HepG2 (cell line): Measurements from ENCODE around the gene LRP10. TPM values are rescaled to one million over a fixed set of nuclear protein-coding genes. Genes with fewer than 3 reads are reported as not detected.

ENCODE experiments used
- ATAC-seq: fragments of 200-7000 bp; cut with Tn5 transposase; 3 replicates; pipeline ENCODE4 v1.9.1; 2020; ENCODE audit warnings: mild to moderate bottlenecking, moderate library complexity
- BruUV-seq: library from RNA; stranded (reverse); fragments of 400-500 nt; replicated peaks from 2 replicates; lab custom pipeline; 2021; lab: Mats Ljungman, UMichigan
- CTCF ChIA-PET: fragments of 300-600 bp; formaldehyde crosslinking; extraction: SDS; loops from one replicate; lab custom pipeline; 2021; ENCODE audit warnings: low total read pairs, inconsistent platforms, low intra/inter-chr PET ratio; lab: Yijun Ruan, JAX
- POLR2A ChIA-PET: fragments of 350-600 bp; sonication (Branson Sonifier 250); formaldehyde crosslinking; loops from one replicate; lab custom pipeline; 2020; ENCODE audit warnings: antibody characterized with exemption, inconsistent platforms; lab: Yijun Ruan, JAX
- DNase-seq: peaks from one replicate; pipeline ENCODE4 v3.0.0-alpha.2; 2015; ENCODE audit warnings: low spot score
- FAIRE-seq: peaks from 3 replicates; lab custom pipeline; 2011; peaks lifted over from hg19 to GRCh38; lab: Jason Lieb, UNC
- H2AFZ ChIP-seq: one replicate; pipeline ENCODE4 v1.6.1; 2011; ENCODE audit warnings: low read length, inconsistent platforms
- H3K27ac ChIP-seq: fragments of 300-600 bp; 3 replicates; pipeline ENCODE4 v1.8.0; 2011; ENCODE audit warnings: mixed run types, mild to moderate bottlenecking, mixed read lengths, low read length, inconsistent platforms; ENCODE audit not compliant: insufficient read depth; ENCODE audit errors: extremely low read length
- H3K27me3 ChIP-seq, 2 experiments: fragments of 200-600 bp in 1 of 2; 2 replicates in 1 of 2; 3 replicates in 1 of 2; pipeline versions ENCODE4 v1.6.0 to v1.8.0; 2011; ENCODE audit warnings: low read length in 2 of 2, mild to moderate bottlenecking in 2 of 2, moderate library complexity in 2 of 2, inconsistent platforms in 1 of 2; ENCODE audit not compliant: insufficient read depth in 2 of 2, control insufficient read depth in 1 of 2
- H3K36me3 ChIP-seq, 2 experiments: fragments of 200-600 bp in 1 of 2; replicated peaks in 1 of 2; 2 replicates in 1 of 2; 3 replicates in 1 of 2; pipeline versions ENCODE4 v1.5.1 to v1.8.0; 2011; ENCODE audit warnings: low read length in 2 of 2, inconsistent platforms in 1 of 2; ENCODE audit not compliant: insufficient read depth in 2 of 2, control insufficient read depth in 1 of 2
- H3K4me1 ChIP-seq: 2 replicates; pipeline ENCODE4 v1.5.1; 2012; ENCODE audit warnings: low read length, inconsistent platforms; ENCODE audit not compliant: insufficient read depth
- H3K4me2 ChIP-seq: 2 replicates; pipeline ENCODE4 v1.6.0; 2011; ENCODE audit warnings: low read depth, low read length, inconsistent platforms
- H3K4me3 ChIP-seq, 3 experiments: fragments of 200-600 bp in 1 of 3; sonication (generic), shearing (Covaris generic) in 1 of 3; replicated peaks in 1 of 3; 2 replicates each; pipeline ENCODE4 v1.5.1; 2011 to 2016; ENCODE audit warnings: low read length in 3 of 3, inconsistent platforms in 2 of 3, low read depth in 2 of 3, mild to moderate bottlenecking in 2 of 3, control low read depth in 1 of 3, mixed read lengths in 1 of 3; ENCODE audit not compliant: insufficient read depth in 1 of 3
- H3K79me2 ChIP-seq: one replicate; pipeline ENCODE4 v1.6.1; 2011; ENCODE audit warnings: low read length, inconsistent platforms; ENCODE audit not compliant: insufficient read depth
- H3K9ac ChIP-seq: 2 replicates; pipeline ENCODE4 v1.6.0; 2011; ENCODE audit warnings: mild to moderate bottlenecking, low read depth, low read length, inconsistent platforms; ENCODE audit not compliant: insufficient read depth
- H3K9me3 ChIP-seq: 2 replicates; pipeline ENCODE4 v1.5.1; 2012; ENCODE audit warnings: mild to moderate bottlenecking, low read length
- H4K20me1 ChIP-seq: 2 replicates; pipeline ENCODE4 v1.6.0; 2011; ENCODE audit warnings: inconsistent platforms, mild to moderate bottlenecking, low read length, moderate library complexity; ENCODE audit not compliant: insufficient read depth
- FOXM1 ChIP-seq: sonication (generic); formaldehyde crosslinking; IDR thresholded peaks from 2 replicates; pipeline ENCODE4 v1.5.0; 2020; ENCODE audit warnings: missing genetic modification reagents
- KDM1A ChIP-seq: IDR thresholded peaks from 2 replicates; pipeline ENCODE4 v1.6.1; 2016; ENCODE audit warnings: missing compliant biosample characterization
- KDM3A ChIP-seq: IDR thresholded peaks from 2 replicates; pipeline ENCODE4 v1.6.1; 2018; ENCODE audit warnings: low read depth, missing compliant biosample characterization
- ZNF33A ChIP-seq: sonication (generic); formaldehyde crosslinking; IDR thresholded peaks from 2 replicates; pipeline ENCODE4 v1.5.1; 2020; ENCODE audit warnings: missing genetic modification reagents, mild to moderate bottlenecking, moderate library complexity, borderline replicate concordance
- ZNF556 ChIP-seq: sonication (generic); formaldehyde crosslinking; IDR thresholded peaks from 2 replicates; pipeline ENCODE4 v1.4.0; 2020; ENCODE audit warnings: mild to moderate bottlenecking, missing genetic modification reagents, borderline replicate concordance
- ZNF788 ChIP-seq: sonication (generic); formaldehyde crosslinking; IDR thresholded peaks from 2 replicates; pipeline ENCODE4 v1.5.0; 2020; ENCODE audit warnings: mild to moderate bottlenecking, missing genetic modification reagents, borderline replicate concordance
- ZSCAN25 ChIP-seq: sonication (generic); formaldehyde crosslinking; IDR thresholded peaks from 2 replicates; pipeline ENCODE4 v1.8.0; 2022; ENCODE audit warnings: mild to moderate bottlenecking, missing genetic modification reagents
- WGBS: methylation state at CpG from one replicate; pipeline ENCODE4 v1.1.6; 2017; ENCODE audit warnings: low lambda C conversion rate; 5-methylcytosine and 5-hydroxymethylcytosine counted together
- in situ Hi-C: cut with HindIII; loops from 2 replicates; pipeline ENCODE4 v1.10.0; 2017; ENCODE audit warnings: low pct_unique_long_range_greater_than_20kb; ENCODE audit not compliant: extremely low pct_ligation_motif_present
- intact Hi-C: fragments of 100-400 bp; cut with micrococcal nuclease; formaldehyde crosslinking; loops from one replicate; pipeline ENCODE4 v1.10.0; 2022; ENCODE audit not compliant: unreplicated experiment
- polyA plus RNA-seq, 8 experiments: library from polyadenylated mRNA; depleted of rRNA in 3 of 8; stranded (reverse) in 7 of 8; unstranded in 1 of 8; fragments of >200 nt; fragmentation: Illumina TruSeq in 4 of 8; extraction: Trizol in 4 of 8; gene quantifications; 2 replicates each; pipeline versions ENCODE4 v1.2.1 to v1.2.3, GENCODE V29; 2011 to 2016; ENCODE audit warnings: low read depth in 4 of 8, missing spikeins in 1 of 8, mixed read lengths in 1 of 8; ENCODE audit not compliant: insufficient read depth in 1 of 8
- total RNA-seq, 5 experiments: library from RNA; depleted of rRNA; stranded (reverse); fragments of >200 nt; fragmentation: Illumina TruSeq; extraction: Trizol; gene quantifications; 2 replicates each; pipeline ENCODE4 v1.2.3, GENCODE V29; 2016; ENCODE audit warnings: low read depth in 1 of 5
- TF ChIP-seq, protein P1 (sequence below): sonication (generic); formaldehyde crosslinking; IDR thresholded peaks from 2 replicates; pipeline ENCODE4 v1.5.1; 2020; ENCODE audit warnings: missing genetic modification reagents, mild to moderate bottlenecking, borderline replicate concordance
- TF ChIP-seq, protein P2 (sequence below), 2 experiments: fragments of 450-650 bp in 1 of 2; sonication (generic) in 1 of 2; formaldehyde crosslinking in 1 of 2; IDR thresholded peaks; 2 replicates each; pipeline versions ENCODE4 v1.6.1 to v1.8.0; 2016 to 2022; ENCODE audit warnings: antibody characterized with exemption in 1 of 2, mild to moderate bottlenecking in 1 of 2, missing genetic modification reagents in 1 of 2
- TF ChIP-seq, protein P3 (sequence below): sonication (generic); formaldehyde crosslinking; IDR thresholded peaks from 2 replicates; pipeline ENCODE4 v1.4.0; 2020; ENCODE audit warnings: missing genetic modification reagents
- TF ChIP-seq, protein P4 (sequence below): sonication (generic); formaldehyde crosslinking; IDR thresholded peaks from 2 replicates; pipeline ENCODE4 v1.8.1; 2023; ENCODE audit warnings: mild to moderate bottlenecking, moderate library complexity, missing genetic modification reagents

Gene LRP10
- total and polyA plus RNA-seq, 2 of the 13 experiments (the other 11 are each of a cell fraction or from before 2014, with no cell fraction given), result 16.9 to 45.2 TPM

DNA sequence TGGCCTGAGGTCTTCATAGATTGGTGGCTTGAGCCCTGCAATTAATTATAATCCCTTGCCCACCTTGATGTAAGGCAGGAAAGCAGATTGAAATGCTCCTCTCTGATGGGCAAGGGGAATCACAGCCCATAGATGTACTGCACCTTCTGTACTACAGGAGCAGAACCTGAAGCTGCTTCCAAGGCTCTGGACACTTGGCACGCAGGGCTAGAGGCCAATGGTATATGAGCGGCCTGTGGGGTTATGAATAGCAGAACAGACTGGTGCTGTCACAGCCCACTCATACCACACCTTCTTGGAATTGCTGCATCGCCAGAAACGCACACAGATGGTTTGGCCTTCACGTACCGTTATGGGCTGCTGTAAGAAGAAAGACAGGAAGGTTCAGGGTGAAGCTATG, 49.2 kb downstream of the LRP10 start:
- intact Hi-C loops, result no loop called here
- no TSS peak for BruUV-seq
- Histone ChIP-seq H2AFZ (no peak overlapping the region), H3K4me3 (no peak overlapping the region), H3K9me3 (no peaks in the 10 kb centered on the region), H3K36me3 (peaks cover 48 to 67% of the 10 kb centered on the region in 2 experiments), H4K20me1 (no peaks in the 10 kb centered on the region), H3K4me1 (peaks cover 21% of the 10 kb centered on the region), H3K79me2 (no peaks in the 10 kb centered on the region), H3K4me2 (no peak overlapping the region), H3K27ac (no peak overlapping the region), H3K27me3 (no peaks in the 10 kb centered on the region), H3K9ac (no peak overlapping the region)
- FAIRE-seq (no peak), DNase-seq (no peak), ATAC-seq (no peak)
- POLR2A ChIA-PET, result interaction anchor here (0.7 to 2.5 kb wide), 4 partner anchors 9 to 56 kb away, joined by 3 to 21 read pairs (median 8); partner anchors contain the start of genes HAUS4, LRP10 and PRMT5
- WGBS, result 94% methylated on average over 6 of the region's 6 CpGs
- CTCF ChIA-PET, result interaction anchor here (1.2 kb wide), 1 partner anchor 9 kb away, joined by 3 read pairs; no protein-coding TSS in a partner anchor
- in situ Hi-C loops, result no loop called here
- no peak for TF ChIP-seq ZSCAN25
- no peak for TF ChIP-seq ZNF33A (CRISPR knock-in tag)
- no peak for TF ChIP-seq KDM1A (CRISPR knock-in tag)
- TF ChIP-seq, protein P1, sequence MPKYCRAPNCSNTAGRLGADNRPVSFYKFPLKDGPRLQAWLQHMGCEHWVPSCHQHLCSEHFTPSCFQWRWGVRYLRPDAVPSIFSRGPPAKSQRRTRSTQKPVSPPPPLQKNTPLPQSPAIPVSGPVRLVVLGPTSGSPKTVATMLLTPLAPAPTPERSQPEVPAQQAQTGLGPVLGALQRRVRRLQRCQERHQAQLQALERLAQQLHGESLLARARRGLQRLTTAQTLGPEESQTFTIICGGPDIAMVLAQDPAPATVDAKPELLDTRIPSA (CRISPR knock-in tag), result no peak
- TF ChIP-seq ZNF556, result 0 out of 2 replicates have a peak, but pooled peaks have one; percentile 36
- TF ChIP-seq, protein P2, sequence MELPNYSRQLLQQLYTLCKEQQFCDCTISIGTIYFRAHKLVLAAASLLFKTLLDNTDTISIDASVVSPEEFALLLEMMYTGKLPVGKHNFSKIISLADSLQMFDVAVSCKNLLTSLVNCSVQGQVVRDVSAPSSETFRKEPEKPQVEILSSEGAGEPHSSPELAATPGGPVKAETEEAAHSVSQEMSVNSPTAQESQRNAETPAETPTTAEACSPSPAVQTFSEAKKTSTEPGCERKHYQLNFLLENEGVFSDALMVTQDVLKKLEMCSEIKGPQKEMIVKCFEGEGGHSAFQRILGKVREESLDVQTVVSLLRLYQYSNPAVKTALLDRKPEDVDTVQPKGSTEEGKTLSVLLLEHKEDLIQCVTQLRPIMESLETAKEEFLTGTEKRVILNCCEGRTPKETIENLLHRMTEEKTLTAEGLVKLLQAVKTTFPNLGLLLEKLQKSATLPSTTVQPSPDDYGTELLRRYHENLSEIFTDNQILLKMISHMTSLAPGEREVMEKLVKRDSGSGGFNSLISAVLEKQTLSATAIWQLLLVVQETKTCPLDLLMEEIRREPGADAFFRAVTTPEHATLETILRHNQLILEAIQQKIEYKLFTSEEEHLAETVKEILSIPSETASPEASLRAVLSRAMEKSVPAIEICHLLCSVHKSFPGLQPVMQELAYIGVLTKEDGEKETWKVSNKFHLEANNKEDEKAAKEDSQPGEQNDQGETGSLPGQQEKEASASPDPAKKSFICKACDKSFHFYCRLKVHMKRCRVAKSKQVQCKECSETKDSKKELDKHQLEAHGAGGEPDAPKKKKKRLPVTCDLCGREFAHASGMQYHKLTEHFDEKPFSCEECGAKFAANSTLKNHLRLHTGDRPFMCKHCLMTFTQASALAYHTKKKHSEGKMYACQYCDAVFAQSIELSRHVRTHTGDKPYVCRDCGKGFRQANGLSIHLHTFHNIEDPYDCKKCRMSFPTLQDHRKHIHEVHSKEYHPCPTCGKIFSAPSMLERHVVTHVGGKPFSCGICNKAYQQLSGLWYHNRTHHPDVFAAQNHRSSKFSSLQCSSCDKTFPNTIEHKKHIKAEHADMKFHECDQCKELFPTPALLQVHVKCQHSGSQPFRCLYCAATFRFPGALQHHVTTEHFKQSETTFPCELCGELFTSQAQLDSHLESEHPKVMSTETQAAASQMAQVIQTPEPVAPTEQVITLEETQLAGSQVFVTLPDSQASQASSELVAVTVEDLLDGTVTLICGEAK (IDR thresholded peaks at IDR 0.05), result no peak
- TF ChIP-seq, protein P2 (CRISPR knock-in tag; IDR thresholded peaks at IDR 0.05), result no peak
- TF ChIP-seq ZNF788 (CRISPR knock-in tag), result no peak
- TF ChIP-seq, protein P3, sequence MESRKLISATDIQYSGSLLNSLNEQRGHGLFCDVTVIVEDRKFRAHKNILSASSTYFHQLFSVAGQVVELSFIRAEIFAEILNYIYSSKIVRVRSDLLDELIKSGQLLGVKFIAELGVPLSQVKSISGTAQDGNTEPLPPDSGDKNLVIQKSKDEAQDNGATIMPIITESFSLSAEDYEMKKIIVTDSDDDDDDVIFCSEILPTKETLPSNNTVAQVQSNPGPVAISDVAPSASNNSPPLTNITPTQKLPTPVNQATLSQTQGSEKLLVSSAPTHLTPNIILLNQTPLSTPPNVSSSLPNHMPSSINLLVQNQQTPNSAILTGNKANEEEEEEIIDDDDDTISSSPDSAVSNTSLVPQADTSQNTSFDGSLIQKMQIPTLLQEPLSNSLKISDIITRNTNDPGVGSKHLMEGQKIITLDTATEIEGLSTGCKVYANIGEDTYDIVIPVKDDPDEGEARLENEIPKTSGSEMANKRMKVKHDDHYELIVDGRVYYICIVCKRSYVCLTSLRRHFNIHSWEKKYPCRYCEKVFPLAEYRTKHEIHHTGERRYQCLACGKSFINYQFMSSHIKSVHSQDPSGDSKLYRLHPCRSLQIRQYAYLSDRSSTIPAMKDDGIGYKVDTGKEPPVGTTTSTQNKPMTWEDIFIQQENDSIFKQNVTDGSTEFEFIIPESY (CRISPR knock-in tag), result no peak
- no peak for TF ChIP-seq KDM3A (CRISPR knock-in tag)
- TF ChIP-seq FOXM1 (CRISPR knock-in tag), result no peak
- TF ChIP-seq, protein P4, sequence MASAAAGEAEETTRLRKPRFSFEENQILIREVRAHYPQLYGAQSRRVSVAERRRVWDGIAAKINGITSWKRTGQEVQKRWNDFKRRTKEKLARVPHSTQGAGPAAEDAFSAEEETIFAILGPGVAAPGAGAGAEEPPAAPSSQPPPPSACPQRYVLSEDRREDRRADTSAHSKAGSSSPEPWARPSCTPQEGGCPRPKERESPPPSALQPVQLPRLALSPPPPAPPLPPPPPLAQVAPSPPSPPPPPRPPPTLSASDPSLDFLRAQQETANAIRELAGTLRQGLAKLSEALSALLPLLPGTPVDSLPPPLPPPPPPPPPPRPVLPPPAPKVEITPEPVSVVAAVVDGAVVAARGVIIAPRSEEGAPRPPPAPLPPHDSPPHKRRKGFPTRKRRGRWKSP (CRISPR knock-in tag), result no peak
